NCI-H1092 (cell line): ENCODE data around the gene TASL.
A peak's percentile ranks its signal among the peaks of the same experiment; 100 is the strongest.
"Not testable (repeated sequence)": the region's sequence is repeated elsewhere in the genome, so short reads cannot be mapped to it uniquely, and the experiment has no call there.

Source experiments
- DNase-seq: peaks from one replicate; lab custom pipeline; 2025; lab: John Stamatoyannopoulos, UW

Gene TASL

GRCh38 chrX:30577362-30577991 is at the start of gene TASL:
Gene TASL, minus strand, starts transcription at chrX:30577766. Its CDS starts 17,411 bp downstream, at chrX:30560355.
- DNase-seq = no peak

- DNase-seq = no peak
Measured at GRCh38 chrX:30626402-30626801, 48.8 kb upstream of the TASL start.

- DNase-seq = no peak
Measured at GRCh38 chrX:30622361-30622760, 44.8 kb upstream of the TASL start.

GRCh38 chrX:30620980-30621618 is 43.5 kb upstream of the TASL start:
- no peak for DNase-seq

- no peak for DNase-seq
Measured at GRCh38 chrX:30620125-30620524, 42.6 kb upstream of the TASL start.

GRCh38 chrX:30618160-30618765 is 40.7 kb upstream of the TASL start:
- no peak for DNase-seq

GRCh38 chrX:30615229-30615628 is 37.7 kb upstream of the TASL start:
- no peak for DNase-seq

- DNase-seq = no peak
Measured at GRCh38 chrX:30613721-30614120, 36.2 kb upstream of the TASL start.

GRCh38 chrX:30612250-30612655 is 34.7 kb upstream of the TASL start:
- peak; percentile 37 for DNase-seq

GRCh38 chrX:30610026-30610425 is 32.5 kb upstream of the TASL start:
- DNase-seq = no peak

GRCh38 chrX:30607155-30607554 is 29.6 kb upstream of the TASL start:
- no peak for DNase-seq

- DNase-seq = not testable (repeated sequence)
Measured at GRCh38 chrX:30600269-30601176, 23.0 kb upstream of the TASL start.

GRCh38 chrX:30597216-30598012 is 19.8 kb upstream of the TASL start:
- no peak for DNase-seq

GRCh38 chrX:30593440-30594200 is 16.1 kb upstream of the TASL start:
- DNase-seq = no peak

- no peak for DNase-seq
Measured at GRCh38 chrX:30592831-30593230, 15.3 kb upstream of the TASL start.

- DNase-seq = no peak
Measured at GRCh38 chrX:30590368-30590767, 12.8 kb upstream of the TASL start.

GRCh38 chrX:30589146-30589888 is 11.8 kb upstream of the TASL start:
- DNase-seq = no peak

- DNase-seq = no peak
Measured at GRCh38 chrX:30586516-30586915, 8.9 kb upstream of the TASL start.

GRCh38 chrX:30582664-30583063 is 5.1 kb upstream of the TASL start:
- no peak for DNase-seq

GRCh38 chrX:30580641-30581040 is 3.1 kb upstream of the TASL start:
- no peak for DNase-seq
